Activated CD4-positive, alpha-beta T cell treated with anti-CD3 and anti-CD28 coated beads for 48 hours (primary cell): ENCODE results near the gene FAM216B.

Experiments
- DNase-seq: peaks from one replicate; pipeline ENCODE4 v3.0.0-alpha.2; 2020

The FAM216B gene

GRCh38 chr13:42836930-42837690 lies 55.7 kb downstream of the FAM216B start:
- DNase-seq, result no peak
